Choroid plexus epithelial cell (primary cell): ENCODE data around the gene TMEM53.
"Not testable (repeated sequence)": the region's sequence is repeated elsewhere in the genome, so short reads cannot be mapped to it uniquely, and the experiment has no call there.

Source experiments
- DNase-seq: peaks from one replicate; pipeline ENCODE4 v3.0.0-alpha.2; 2010; ENCODE audit warnings: low read depth
- H3K4me3 ChIP-seq: 2 replicates; pipeline ENCODE4 v1.5.1; 2011; ENCODE audit warnings: low read depth, mild to moderate bottlenecking, control low read depth, low read length, moderate library complexity
- TF ChIP-seq, protein P1 (sequence below): conservative IDR thresholded peaks from 2 replicates; pipeline ENCODE4 v1.5.1; 2011; ENCODE audit warnings: low read depth, mild to moderate bottlenecking, control low read depth, inconsistent platforms, low read length, moderate library complexity

The TMEM53 gene

DNA sequence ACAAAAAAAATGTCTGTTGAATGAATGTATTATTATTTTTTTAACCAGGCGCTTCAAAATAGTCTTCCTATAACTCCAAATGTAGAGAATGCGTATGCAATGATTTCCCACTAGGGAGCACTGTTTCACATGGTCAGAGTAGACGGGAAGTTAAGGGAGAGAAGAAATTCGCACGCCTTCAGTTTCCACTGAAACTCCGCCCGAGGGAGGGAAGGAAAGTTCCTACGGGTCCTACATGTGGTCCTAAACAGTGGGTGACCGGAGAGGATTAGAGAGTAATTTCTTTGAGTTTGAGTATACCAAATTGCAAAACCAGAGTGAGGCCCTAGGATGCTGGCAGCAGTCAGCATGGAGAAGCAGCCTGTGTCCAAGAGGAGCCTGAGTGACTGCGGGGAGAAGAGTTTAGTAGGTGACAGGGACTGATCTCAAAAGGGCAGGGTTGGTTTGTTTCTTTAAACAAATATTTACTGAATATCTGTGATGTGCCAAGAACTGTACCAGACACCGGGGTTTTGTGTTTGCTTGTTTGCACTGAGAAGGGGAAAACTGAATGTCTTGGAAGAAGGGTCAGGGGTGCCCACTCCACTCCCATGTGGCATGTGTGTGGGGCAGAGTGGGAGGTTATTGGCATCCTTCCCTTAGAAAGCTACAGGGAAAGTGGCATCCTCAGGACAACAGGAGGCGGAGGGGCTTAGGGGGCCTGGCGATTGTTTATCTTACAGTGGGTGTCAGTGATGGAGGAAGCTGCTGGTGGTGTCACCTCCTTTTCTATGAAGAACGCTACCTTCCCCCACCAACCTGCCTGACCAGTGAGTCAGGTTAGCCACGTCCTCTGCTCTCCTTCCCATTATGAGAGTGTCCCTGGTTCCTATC is 33.9 kb upstream of the TMEM53 start:
- H3K4me3 ChIP-seq, result no peak overlapping the region
- TF ChIP-seq, protein P1, sequence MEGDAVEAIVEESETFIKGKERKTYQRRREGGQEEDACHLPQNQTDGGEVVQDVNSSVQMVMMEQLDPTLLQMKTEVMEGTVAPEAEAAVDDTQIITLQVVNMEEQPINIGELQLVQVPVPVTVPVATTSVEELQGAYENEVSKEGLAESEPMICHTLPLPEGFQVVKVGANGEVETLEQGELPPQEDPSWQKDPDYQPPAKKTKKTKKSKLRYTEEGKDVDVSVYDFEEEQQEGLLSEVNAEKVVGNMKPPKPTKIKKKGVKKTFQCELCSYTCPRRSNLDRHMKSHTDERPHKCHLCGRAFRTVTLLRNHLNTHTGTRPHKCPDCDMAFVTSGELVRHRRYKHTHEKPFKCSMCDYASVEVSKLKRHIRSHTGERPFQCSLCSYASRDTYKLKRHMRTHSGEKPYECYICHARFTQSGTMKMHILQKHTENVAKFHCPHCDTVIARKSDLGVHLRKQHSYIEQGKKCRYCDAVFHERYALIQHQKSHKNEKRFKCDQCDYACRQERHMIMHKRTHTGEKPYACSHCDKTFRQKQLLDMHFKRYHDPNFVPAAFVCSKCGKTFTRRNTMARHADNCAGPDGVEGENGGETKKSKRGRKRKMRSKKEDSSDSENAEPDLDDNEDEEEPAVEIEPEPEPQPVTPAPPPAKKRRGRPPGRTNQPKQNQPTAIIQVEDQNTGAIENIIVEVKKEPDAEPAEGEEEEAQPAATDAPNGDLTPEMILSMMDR, result peak; percentile 69
- DNase-seq, result peak; percentile 76

DNA sequence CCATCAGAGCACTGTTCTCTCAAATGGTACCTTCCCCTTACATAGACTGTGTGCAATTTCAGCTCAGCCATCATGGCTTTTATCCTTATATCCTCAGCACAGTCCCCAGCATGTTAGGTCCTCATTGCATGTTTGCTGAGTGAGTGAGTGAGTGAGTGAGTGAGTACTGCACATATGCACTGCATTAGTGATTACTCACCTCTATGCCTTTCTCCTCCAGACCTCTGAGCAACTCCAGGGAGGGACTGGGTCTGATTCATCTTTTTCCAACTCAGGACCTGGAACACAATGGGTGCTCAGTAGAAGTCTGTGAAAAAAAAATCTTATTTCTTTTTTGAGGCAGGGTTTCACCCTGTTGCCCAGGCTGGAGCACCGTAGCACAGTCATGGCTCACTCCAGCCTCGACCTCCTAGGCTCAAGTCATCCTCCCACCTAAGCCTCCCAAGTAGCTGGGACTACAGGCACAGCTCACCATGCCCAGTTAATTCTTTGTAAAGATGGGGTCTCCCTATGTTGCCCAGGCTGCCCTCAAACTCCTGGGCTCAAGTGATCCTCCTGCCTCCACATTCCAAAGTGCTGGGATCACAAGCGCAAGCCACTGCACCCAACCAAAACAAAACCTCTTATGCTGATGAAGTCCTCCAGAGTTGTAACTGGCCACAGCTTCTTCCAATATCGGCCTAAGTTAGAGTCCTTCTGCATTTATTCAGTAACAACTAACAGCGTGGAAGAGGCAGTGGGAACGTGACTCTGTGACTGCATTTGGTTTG is 33.0 kb upstream of the TMEM53 start:
- TF ChIP-seq, protein P1, result no peak
- peak; percentile 81 for DNase-seq
- no peak overlapping the region for H3K4me3 ChIP-seq

DNA sequence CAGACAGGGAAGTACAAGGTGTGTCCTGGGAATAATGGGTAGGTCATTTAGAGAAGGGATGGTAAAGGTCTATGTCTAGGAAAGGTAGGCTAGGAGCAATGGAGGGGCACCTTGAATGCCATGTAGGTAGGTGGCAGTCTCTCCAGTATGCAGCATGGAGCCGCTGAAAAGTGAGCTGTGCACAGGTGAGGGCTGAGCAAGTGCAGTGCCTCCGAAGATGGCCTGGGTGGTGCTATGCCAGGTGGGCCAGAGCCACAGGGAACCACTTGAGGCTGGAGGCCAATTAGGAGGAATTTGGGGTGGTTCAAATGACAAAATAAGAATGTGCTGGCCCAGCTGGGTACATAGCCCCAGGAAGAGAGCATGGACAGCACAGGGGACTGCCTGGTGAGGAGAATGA is 31.7 kb upstream of the TMEM53 start:
- TF ChIP-seq, protein P1, result no peak
- H3K4me3 ChIP-seq, result no peak overlapping the region

DNA sequence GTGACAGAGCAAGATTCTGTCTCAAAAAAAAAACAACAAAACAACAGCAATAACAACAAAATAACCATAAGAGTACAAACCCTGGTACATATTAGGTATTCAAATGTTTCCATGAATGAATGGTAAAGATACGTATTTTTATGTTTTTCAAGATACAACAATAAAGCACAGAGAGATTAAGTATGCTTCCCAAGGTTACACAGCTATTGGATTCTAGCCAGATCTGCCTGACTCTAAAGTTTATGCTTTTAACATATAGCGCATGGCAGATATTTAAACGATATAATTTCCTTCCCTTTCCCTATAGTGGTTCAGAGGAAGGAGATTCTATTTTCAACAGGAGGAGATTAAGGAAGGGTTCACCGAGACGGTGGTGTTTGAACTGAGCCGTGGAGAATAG is 31.2 kb upstream of the TMEM53 start:
- DNase-seq, result no peak
- TF ChIP-seq, protein P1, result no peak
- no peak overlapping the region for H3K4me3 ChIP-seq

More for the DNA sequence above, 31.7 kb upstream of the TMEM53 start:
- DNase-seq, result no peak

DNA sequence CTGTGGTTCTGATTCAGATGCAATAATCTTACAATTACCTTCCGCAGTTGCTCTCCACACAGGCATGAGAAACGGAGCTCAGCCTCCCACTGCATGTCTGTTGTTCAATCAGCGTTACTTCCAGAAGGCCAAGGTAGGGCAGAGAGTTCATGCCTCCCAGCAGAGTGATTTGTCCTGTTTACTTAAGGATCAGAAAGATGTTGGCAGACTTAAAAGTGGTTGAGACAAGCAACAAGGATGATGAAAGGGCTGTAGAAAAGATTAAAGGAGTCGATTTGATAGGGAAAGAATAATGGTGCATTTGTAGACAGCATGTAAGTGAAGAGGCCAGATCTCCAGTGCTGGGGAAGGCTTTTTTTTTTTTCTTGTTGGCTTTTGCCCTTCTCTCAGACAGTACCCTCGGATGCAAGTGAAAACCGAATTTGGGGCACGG is 26.9 kb upstream of the TMEM53 start:
- TF ChIP-seq, protein P1, result no peak
- no peak for DNase-seq
- H3K4me3 ChIP-seq, result no peak overlapping the region

DNA sequence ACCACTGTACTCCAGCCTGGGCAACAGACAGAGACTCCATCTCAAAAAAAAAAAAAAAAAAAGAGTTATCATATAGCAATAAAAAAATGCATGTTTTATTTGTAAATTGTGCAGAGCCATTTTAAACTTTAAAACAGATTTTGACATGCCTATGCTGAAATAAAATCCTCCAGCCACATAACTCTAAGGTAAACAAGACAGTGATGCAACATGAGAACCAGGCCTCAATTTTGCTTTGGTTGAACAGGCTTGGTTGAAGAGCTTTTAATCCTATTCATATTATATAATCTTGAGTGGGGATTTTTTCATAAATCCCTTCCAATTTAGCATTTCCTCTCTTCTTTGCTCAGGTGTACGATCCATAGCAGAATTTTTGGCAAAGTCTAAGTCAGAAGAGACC is 26.3 kb upstream of the TMEM53 start:
- H3K4me3 ChIP-seq, result no peak overlapping the region
- TF ChIP-seq, protein P1, result no peak
- DNase-seq, result no peak

DNA sequence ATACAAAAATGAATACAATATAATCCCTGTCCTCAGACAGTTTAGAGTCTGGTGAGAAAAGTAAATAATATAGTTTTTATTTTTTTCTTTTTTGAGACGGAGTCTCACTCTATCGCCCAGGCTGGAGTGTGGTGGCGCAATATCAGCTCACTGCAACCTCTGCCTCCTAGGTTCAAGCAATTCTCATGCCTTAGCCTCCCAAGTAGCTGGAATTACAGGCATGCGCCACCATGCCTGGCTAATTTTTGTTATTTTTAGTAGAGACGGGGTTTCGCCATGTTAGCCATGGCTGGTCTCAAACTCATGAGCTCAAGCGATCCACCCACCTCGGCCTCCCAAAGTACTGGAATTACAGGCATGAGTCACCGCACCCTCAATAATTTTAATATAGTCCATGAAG is 25.1 kb upstream of the TMEM53 start:
- H3K4me3 ChIP-seq, DNase-seq: not testable (repeated sequence)
